Neural progenitor cell (in vitro differentiated cells): ENCODE results near the gene ARHGAP5. TPM values are rescaled to one million over a fixed set of nuclear protein-coding genes. Genes with fewer than 3 reads are reported as not detected.

ENCODE experiments used
- DNase-seq: peaks from one replicate; pipeline ENCODE4 v3.0.0-alpha.2; 2016; ENCODE audit warnings: low spot score
- H2AFZ ChIP-seq: fragments of 200-600 bp; sonication (generic); replicated peaks from 2 replicates; pipeline ENCODE4 v1.6.1; 2016; ENCODE audit warnings: antibody characterized with exemption
- H3F3A ChIP-seq: fragments of 200-600 bp; sonication (generic); 2 replicates; pipeline ENCODE4 v1.6.1; 2016; ENCODE audit warnings: antibody characterized with exemption, low read depth
- H3K27ac ChIP-seq: fragments of 200-600 bp; sonication (generic); 2 replicates; pipeline ENCODE4 v1.5.1; 2016; ENCODE audit warnings: mild to moderate bottlenecking
- H3K27me3 ChIP-seq: fragments of 200-600 bp; sonication (generic); 2 replicates; pipeline ENCODE4 v1.6.1; 2016; ENCODE audit warnings: mild to moderate bottlenecking, moderate library complexity
- H3K36me3 ChIP-seq: fragments of 200-600 bp; sonication (generic); 2 replicates; pipeline ENCODE4 v1.5.1; 2016
- H3K4me1 ChIP-seq: fragments of 200-600 bp; sonication (generic); 2 replicates; pipeline ENCODE4 v1.6.1; 2016; ENCODE audit warnings: mixed run types
- H3K4me2 ChIP-seq: fragments of 200-600 bp; sonication (generic); 2 replicates; pipeline ENCODE4 v1.6.1; 2016
- H3K4me3 ChIP-seq: fragments of 200-600 bp; sonication (generic); 2 replicates; pipeline ENCODE4 v1.5.1; 2016
- H3K79me2 ChIP-seq: fragments of 200-600 bp; sonication (generic); 2 replicates; pipeline ENCODE4 v1.6.1; 2016; ENCODE audit warnings: low read depth
- H3K9ac ChIP-seq: fragments of 200-600 bp; sonication (generic); 2 replicates; pipeline ENCODE4 v1.6.1; 2016
- H3K9me3 ChIP-seq: fragments of 200-600 bp; sonication (generic); 2 replicates; pipeline ENCODE4 v1.5.1; 2016; ENCODE audit warnings: low read depth
- H4K20me1 ChIP-seq: fragments of 200-600 bp; sonication (generic); 2 replicates; pipeline ENCODE4 v1.6.1; 2016; ENCODE audit warnings: low read depth
- H3K27ac Mint-ChIP-seq: 3 replicates; pipeline ENCODE4 v1.8.0; 2021; ENCODE audit warnings: mixed read lengths
- H3K27me3 Mint-ChIP-seq: 2 replicates; pipeline ENCODE4 v1.8.0; 2022; ENCODE audit warnings: low read depth, mild to moderate bottlenecking, inconsistent platforms, moderate library complexity, mixed read lengths; ENCODE audit not compliant: insufficient read depth
- H3K36me3 Mint-ChIP-seq: 3 replicates; pipeline ENCODE4 v1.8.0; 2021; ENCODE audit warnings: mixed read lengths
- H3K4me1 Mint-ChIP-seq: 3 replicates; pipeline ENCODE4 v1.8.0; 2021; ENCODE audit warnings: mixed read lengths
- H3K4me3 Mint-ChIP-seq: 3 replicates; pipeline ENCODE4 v1.8.0; 2021; ENCODE audit warnings: mild to moderate bottlenecking, moderate library complexity, mixed read lengths
- H3K9me3 Mint-ChIP-seq: 3 replicates; pipeline ENCODE4 v1.8.0; 2020; ENCODE audit warnings: mixed read lengths
- EZH2 ChIP-seq: fragments of 200-600 bp; sonication (generic); IDR thresholded peaks from 2 replicates; pipeline ENCODE4 v1.6.1; 2017; ENCODE audit warnings: antibody characterized with exemption, mild to moderate bottlenecking, moderate library complexity
- EZH2phosphoT487 ChIP-seq: fragments of 200-600 bp; sonication (generic); IDR thresholded peaks from 2 replicates; pipeline ENCODE4 v1.6.1; 2017; ENCODE audit warnings: antibody characterized with exemption
- total RNA-seq: library from RNA; depleted of rRNA; stranded (reverse); fragments of >200 nt; gene quantifications from 2 replicates; pipeline ENCODE4 v1.2.3, GENCODE V29; 2015; ENCODE audit warnings: low replicate concordance
- TF ChIP-seq, protein P1 (sequence below): fragments of 200-600 bp; sonication (generic); IDR thresholded peaks from 2 replicates; pipeline ENCODE4 v1.5.1; 2017; ENCODE audit warnings: antibody characterized with exemption, mild to moderate bottlenecking

Gene ARHGAP5
- total RNA-seq, 1 donor from 2014 or later: 202 TPM

DNA sequence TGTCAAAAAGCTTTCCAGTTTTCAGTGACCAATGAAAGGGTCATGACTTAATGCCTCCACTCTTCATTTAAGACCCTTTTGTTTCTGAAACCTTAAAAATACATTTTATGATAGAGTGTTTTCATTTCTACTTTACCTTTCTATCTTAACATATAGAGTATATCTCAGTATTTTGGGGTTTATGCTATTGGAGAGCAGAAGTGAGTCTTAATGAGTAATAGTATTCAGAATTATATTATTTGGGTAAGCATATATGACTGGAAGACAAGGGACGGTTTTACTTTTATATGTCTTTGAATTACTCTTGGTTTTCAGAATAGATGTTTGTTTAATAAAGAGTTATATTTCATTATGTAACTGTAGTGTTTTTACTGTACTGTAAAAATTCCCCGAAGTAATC, 10.8 kb downstream of the ARHGAP5 start:
- Histone ChIP-seq H3K4me2 (peak overlapping the region; percentile 48), H3K4me1 (peaks cover 38% of the 10 kb centered on the region), H3F3A (no peaks in the 10 kb centered on the region), H3K79me2 (peaks cover 98% of the 10 kb centered on the region), H4K20me1 (peaks cover 77% of the 10 kb centered on the region), H3K4me3 (no peak overlapping the region), H3K9me3 (no peaks in the 10 kb centered on the region), H3K27ac (no peak overlapping the region), H3K36me3 (no peaks in the 10 kb centered on the region), H2AFZ (no peak overlapping the region), H3K27me3 (no peaks in the 10 kb centered on the region), H3K9ac (no peak overlapping the region)
- Mint-ChIP-seq H3K27ac (no peak overlapping the region), H3K4me1 (peaks cover 17% of the 10 kb centered on the region), H3K36me3 (peaks cover 44% of the 10 kb centered on the region), H3K4me3 (no peak overlapping the region), H3K9me3 (no peaks in the 10 kb centered on the region), H3K27me3 (peaks cover 3% of the 10 kb centered on the region)
- TF ChIP-seq EZH2 (no peak), EZH2phosphoT487 (no peak)
- TF ChIP-seq, protein P1, sequence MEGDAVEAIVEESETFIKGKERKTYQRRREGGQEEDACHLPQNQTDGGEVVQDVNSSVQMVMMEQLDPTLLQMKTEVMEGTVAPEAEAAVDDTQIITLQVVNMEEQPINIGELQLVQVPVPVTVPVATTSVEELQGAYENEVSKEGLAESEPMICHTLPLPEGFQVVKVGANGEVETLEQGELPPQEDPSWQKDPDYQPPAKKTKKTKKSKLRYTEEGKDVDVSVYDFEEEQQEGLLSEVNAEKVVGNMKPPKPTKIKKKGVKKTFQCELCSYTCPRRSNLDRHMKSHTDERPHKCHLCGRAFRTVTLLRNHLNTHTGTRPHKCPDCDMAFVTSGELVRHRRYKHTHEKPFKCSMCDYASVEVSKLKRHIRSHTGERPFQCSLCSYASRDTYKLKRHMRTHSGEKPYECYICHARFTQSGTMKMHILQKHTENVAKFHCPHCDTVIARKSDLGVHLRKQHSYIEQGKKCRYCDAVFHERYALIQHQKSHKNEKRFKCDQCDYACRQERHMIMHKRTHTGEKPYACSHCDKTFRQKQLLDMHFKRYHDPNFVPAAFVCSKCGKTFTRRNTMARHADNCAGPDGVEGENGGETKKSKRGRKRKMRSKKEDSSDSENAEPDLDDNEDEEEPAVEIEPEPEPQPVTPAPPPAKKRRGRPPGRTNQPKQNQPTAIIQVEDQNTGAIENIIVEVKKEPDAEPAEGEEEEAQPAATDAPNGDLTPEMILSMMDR: no peak
- no peak for DNase-seq

GRCh38 chr14:32090686-32091085, 13.6 kb downstream of the ARHGAP5 start:
- no peak overlapping the region for H3K27ac Mint-ChIP-seq
- H3K27me3 Mint-ChIP-seq: peaks cover 3% of the 10 kb centered on the region
- Histone ChIP-seq H3K9ac (no peak overlapping the region), H3K36me3 (peaks cover 6% of the 10 kb centered on the region), H3K27me3 (no peaks in the 10 kb centered on the region), H3K79me2 (peaks cover 97% of the 10 kb centered on the region), H3F3A (no peaks in the 10 kb centered on the region), H3K4me1 (peaks cover 32% of the 10 kb centered on the region), H3K27ac (no peak overlapping the region), H2AFZ (no peak overlapping the region), H3K9me3 (no peaks in the 10 kb centered on the region), H3K4me3 (no peak overlapping the region), H3K4me2 (no peak overlapping the region), H4K20me1 (peaks cover 67% of the 10 kb centered on the region)
- H3K4me1 Mint-ChIP-seq: peaks cover 14% of the 10 kb centered on the region
- no peaks in the 10 kb centered on the region for H3K9me3 Mint-ChIP-seq
- DNase-seq: no peak
- no peak for TF ChIP-seq EZH2phosphoT487
- TF ChIP-seq EZH2: no peak
- TF ChIP-seq, protein P1: no peak
- peaks cover 55% of the 10 kb centered on the region for H3K36me3 Mint-ChIP-seq
- H3K4me3 Mint-ChIP-seq: no peak overlapping the region

DNA sequence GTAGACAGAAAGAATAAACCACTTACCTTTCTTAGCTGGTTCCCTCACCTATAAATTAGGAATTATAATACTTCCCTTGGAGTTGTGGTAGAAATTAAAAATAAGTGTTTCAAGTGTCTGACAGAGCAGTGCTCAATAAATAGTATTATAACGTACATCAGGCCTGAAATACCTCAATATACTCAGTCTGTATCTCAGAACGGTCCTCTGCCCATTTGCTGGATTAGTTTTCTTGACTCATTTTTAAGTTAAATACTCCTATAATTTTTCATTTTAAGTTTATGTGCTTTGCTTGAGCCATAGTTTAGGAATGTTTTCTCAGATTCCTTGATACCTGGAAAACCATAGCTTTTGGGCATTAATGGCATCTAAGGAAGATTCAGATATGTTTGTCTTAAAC, 22.4 kb downstream of the ARHGAP5 start:
- no peak for DNase-seq
- Histone ChIP-seq H3K79me2 (peaks cover 100% of the 10 kb centered on the region), H3K27me3 (no peaks in the 10 kb centered on the region), H3K4me1 (peaks cover 11% of the 10 kb centered on the region), H3K27ac (no peak overlapping the region), H3K9ac (no peak overlapping the region), H3K4me3 (no peak overlapping the region), H3K4me2 (no peak overlapping the region), H3K9me3 (no peaks in the 10 kb centered on the region), H3K36me3 (peaks cover 10% of the 10 kb centered on the region), H2AFZ (no peak overlapping the region), H3F3A (no peaks in the 10 kb centered on the region), H4K20me1 (peaks cover 83% of the 10 kb centered on the region)
- Mint-ChIP-seq H3K4me3 (no peak overlapping the region), H3K27ac (no peak overlapping the region), H3K36me3 (peaks cover 27% of the 10 kb centered on the region), H3K9me3 (no peaks in the 10 kb centered on the region), H3K27me3 (no peaks in the 10 kb centered on the region), H3K4me1 (no peaks in the 10 kb centered on the region)
- TF ChIP-seq, protein P1: no peak
- no peak for TF ChIP-seq EZH2phosphoT487
- TF ChIP-seq EZH2: no peak
